Measurements from ENCODE around the gene CACFD1.

CACFD1 gene

GRCh38 chr9:133459476-133460404, at the start of gene CACFD1:
CACFD1 (plus strand) TSS chr9:133459978; CDS start chr9:133460067, 89 bp downstream.
- Mint-ChIP-seq H3K36me3 (peaks cover 0 to 6% of the 10 kb centered on the region in 2 donors), H3K4me3 (peak within 1 kb of the TSS; percentile 97 to 100), H3K9me3 (no peaks in the 10 kb centered on the region), H3K27ac (peak within 1 kb of the TSS; percentile 99), H3K27me3 (no peaks in the 10 kb centered on the region), H3K4me1 (peaks cover 22 to 34% of the 10 kb centered on the region in 2 donors)
- peak; percentile 83 to 85 for ATAC-seq (replicated peaks)
- DNase-seq, result peak; percentile 88

- no peaks in the 10 kb centered on the region for H3K27me3 Mint-ChIP-seq
- peaks cover 38 to 71% of the 10 kb centered on the region in 2 donors for H3K4me1 Mint-ChIP-seq
- peaks cover 6 to 7% of the 10 kb centered on the region in 2 donors for H3K9me3 Mint-ChIP-seq
- peak overlapping the region; percentile 67 for H3K27ac Mint-ChIP-seq
- DNase-seq (no peak), ATAC-seq (replicated peaks) (peak in 1 of 2 donors; percentile 17)
- H3K36me3 Mint-ChIP-seq, result peaks cover 48 to 59% of the 10 kb centered on the region in 2 donors
- H3K4me3 Mint-ChIP-seq, result peak overlapping the region; percentile 50 to 56
Measured at GRCh38 chr9:133415170-133415569, 44.6 kb upstream of the CACFD1 start.

- Mint-ChIP-seq H3K27ac (peak within 1 kb of the TSS; percentile 99), H3K27me3 (no peaks in the 10 kb centered on the region), H3K9me3 (peaks cover 7 to 8% of the 10 kb centered on the region in 2 donors), H3K4me3 (peak within 1 kb of the TSS; percentile 92 to 96), H3K4me1 (peaks cover 54 to 81% of the 10 kb centered on the region in 2 donors), H3K36me3 (peaks cover 31 to 42% of the 10 kb centered on the region in 2 donors)
- peak; percentile 86 for DNase-seq
- ATAC-seq (replicated peaks), result peak; percentile 77 to 85
Measured at GRCh38 chr9:133417541-133418461, 42.0 kb upstream of the CACFD1 start, which contains the start of gene REXO4. REXO4 (minus strand) TSS chr9:133418010; CDS start chr9:133417844, 166 bp downstream.

- no peak for ATAC-seq (replicated peaks)
- no peak for DNase-seq
- H3K36me3 Mint-ChIP-seq, result peaks cover 26 to 34% of the 10 kb centered on the region in 2 donors
- H3K27me3 Mint-ChIP-seq, result peaks cover 0 to 1% of the 10 kb centered on the region in 2 donors
- H3K27ac Mint-ChIP-seq, result peak overlapping the region; percentile 99
- H3K9me3 Mint-ChIP-seq, result peaks cover 7 to 8% of the 10 kb centered on the region in 2 donors
- H3K4me1 Mint-ChIP-seq, result peaks cover 49 to 74% of the 10 kb centered on the region in 2 donors
- peak overlapping the region; percentile 92 to 96 for H3K4me3 Mint-ChIP-seq
Measured at GRCh38 chr9:133419005-133419404, 40.8 kb upstream of the CACFD1 start.

- Mint-ChIP-seq H3K27ac (peak overlapping the region; percentile 97), H3K4me3 (peak overlapping the region in 1 of 2 donors; percentile 7), H3K9me3 (peaks cover 7 to 8% of the 10 kb centered on the region in 2 donors), H3K27me3 (peaks cover 3 to 14% of the 10 kb centered on the region in 2 donors), H3K36me3 (peaks cover 15 to 21% of the 10 kb centered on the region in 2 donors), H3K4me1 (peaks cover 38 to 60% of the 10 kb centered on the region in 2 donors)
- peak; percentile 75 for DNase-seq
- ATAC-seq (replicated peaks), result peak; percentile 60 to 61
Measured at GRCh38 chr9:133420392-133420827, 39.4 kb upstream of the CACFD1 start.

- DNase-seq (peak; percentile 65), ATAC-seq (replicated peaks) (peak; percentile 43 to 60)
- Mint-ChIP-seq H3K9me3 (peaks cover 7 to 8% of the 10 kb centered on the region in 2 donors), H3K27me3 (peaks cover 12 to 25% of the 10 kb centered on the region in 2 donors), H3K4me1 (peaks cover 27 to 46% of the 10 kb centered on the region in 2 donors), H3K27ac (peak within 1 kb of the TSS; percentile 97), H3K36me3 (peaks cover 15 to 17% of the 10 kb centered on the region in 2 donors), H3K4me3 (peak within 1 kb of the TSS in 1 of 2 donors; percentile 11)
Measured at GRCh38 chr9:133421615-133422542, 37.9 kb upstream of the CACFD1 start, which contains the start of gene ADAMTS13. ADAMTS13 (plus strand) TSS chr9:133422367; CDS start chr9:133422444, 77 bp downstream.

GRCh38 chr9:133423216-133423615, 36.6 kb upstream of the CACFD1 start:
- Mint-ChIP-seq H3K36me3 (peaks cover 8 to 11% of the 10 kb centered on the region in 2 donors), H3K27ac (peak overlapping the region; percentile 76), H3K4me3 (no peak overlapping the region), H3K9me3 (peaks cover 7 to 8% of the 10 kb centered on the region in 2 donors), H3K4me1 (peaks cover 31 to 45% of the 10 kb centered on the region in 2 donors), H3K27me3 (peaks cover 12 to 38% of the 10 kb centered on the region in 2 donors)
- DNase-seq (no peak), ATAC-seq (replicated peaks) (no peak)

GRCh38 chr9:133424187-133424586, 35.6 kb upstream of the CACFD1 start:
- DNase-seq, result no peak
- Mint-ChIP-seq H3K27me3 (peaks cover 12 to 38% of the 10 kb centered on the region in 2 donors), H3K4me3 (no peak overlapping the region), H3K9me3 (peaks cover 3 to 5% of the 10 kb centered on the region in 2 donors), H3K36me3 (peaks cover 3 to 4% of the 10 kb centered on the region in 2 donors), H3K4me1 (peaks cover 22 to 39% of the 10 kb centered on the region in 2 donors), H3K27ac (no peak overlapping the region)
- no peak for ATAC-seq (replicated peaks)

GRCh38 chr9:133425049-133425632, 34.6 kb upstream of the CACFD1 start:
- peaks cover 21 to 38% of the 10 kb centered on the region in 2 donors for H3K4me1 Mint-ChIP-seq
- H3K36me3 Mint-ChIP-seq, result no peaks in the 10 kb centered on the region
- peak overlapping the region; percentile 56 for H3K27ac Mint-ChIP-seq
- ATAC-seq (replicated peaks) (no peak), DNase-seq (no peak)
- peaks cover 0 to 2% of the 10 kb centered on the region in 2 donors for H3K9me3 Mint-ChIP-seq
- H3K4me3 Mint-ChIP-seq, result no peak overlapping the region
- peaks cover 12 to 45% of the 10 kb centered on the region in 2 donors for H3K27me3 Mint-ChIP-seq

- Mint-ChIP-seq H3K27me3 (peaks cover 12 to 45% of the 10 kb centered on the region in 2 donors), H3K27ac (no peak overlapping the region)
Measured at GRCh38 chr9:133426011-133426410, 33.8 kb upstream of the CACFD1 start.

GRCh38 chr9:133427658-133428348, 32.0 kb upstream of the CACFD1 start:
- peaks cover 5 to 19% of the 10 kb centered on the region in 2 donors for H3K4me1 Mint-ChIP-seq
- no peaks in the 10 kb centered on the region for H3K9me3 Mint-ChIP-seq
- H3K36me3 Mint-ChIP-seq, result no peaks in the 10 kb centered on the region
- H3K4me3 Mint-ChIP-seq, result peak overlapping the region; percentile 36 to 41
- ATAC-seq (replicated peaks), result no peak
- peaks cover 12 to 45% of the 10 kb centered on the region in 2 donors for H3K27me3 Mint-ChIP-seq
- no peak for DNase-seq
- H3K27ac Mint-ChIP-seq, result no peak overlapping the region

More at GRCh38 chr9:133426011-133426410, 33.8 kb upstream of the CACFD1 start:
- Mint-ChIP-seq H3K4me1 (peaks cover 14 to 30% of the 10 kb centered on the region in 2 donors), H3K9me3 (no peaks in the 10 kb centered on the region), H3K36me3 (no peaks in the 10 kb centered on the region), H3K4me3 (no peak overlapping the region)
- DNase-seq (no peak), ATAC-seq (replicated peaks) (no peak)

GRCh38 chr9:133428617-133429101, 31.1 kb upstream of the CACFD1 start:
- H3K4me1 Mint-ChIP-seq, result peaks cover 5 to 19% of the 10 kb centered on the region in 2 donors
- H3K27ac Mint-ChIP-seq, result no peak overlapping the region
- H3K9me3 Mint-ChIP-seq, result no peaks in the 10 kb centered on the region
- ATAC-seq (replicated peaks), result peak; percentile 65 to 69
- H3K4me3 Mint-ChIP-seq, result peak overlapping the region; percentile 65 to 75
- peaks cover 12 to 45% of the 10 kb centered on the region in 2 donors for H3K27me3 Mint-ChIP-seq
- no peak for DNase-seq
- no peaks in the 10 kb centered on the region for H3K36me3 Mint-ChIP-seq
